ENCODE data around the gene PFDN1. TPM values are rescaled to one million over a fixed set of nuclear protein-coding genes. Genes with fewer than 3 reads are reported as not detected.

The PFDN1 gene
- polyA plus RNA-seq, 1 donor: 57.7 TPM

- no peak for DNase-seq
- no peaks in the 10 kb centered on the region for H3K4me1 ChIP-seq (ENCODE audit: control insufficient read depth, insufficient read depth, low read length)
- H3K27ac ChIP-seq (ENCODE audit: low read length): no peak overlapping the region
- no peaks in the 10 kb centered on the region for H3K9me3 ChIP-seq (ENCODE audit: control insufficient read depth, low read depth, low read length)
- no peaks in the 10 kb centered on the region for H3K27me3 ChIP-seq (ENCODE audit: control insufficient read depth, insufficient read depth, low read length)
- no peaks in the 10 kb centered on the region for H3K36me3 ChIP-seq (ENCODE audit: control insufficient read depth, insufficient read depth, low read length)
- no CpG with 5 or more reads among the region's 5 CpGs for WGBS (ENCODE audit: insufficient coverage, low lambda C conversion rate)
- no peak overlapping the region for H3K4me3 ChIP-seq (ENCODE audit: low read length)
Measured at GRCh38 chr5:140286424-140286823, 16.5 kb downstream of the PFDN1 start.

GRCh38 chr5:140284013-140284412 is 18.9 kb downstream of the PFDN1 start:
- Histone ChIP-seq H3K36me3 (ENCODE audit: control insufficient read depth, insufficient read depth, low read length) (peaks cover 6% of the 10 kb centered on the region), H3K27ac (ENCODE audit: low read length) (no peak overlapping the region), H3K4me1 (ENCODE audit: control insufficient read depth, insufficient read depth, low read length) (no peaks in the 10 kb centered on the region), H3K4me3 (ENCODE audit: low read length) (no peak overlapping the region), H3K27me3 (ENCODE audit: control insufficient read depth, insufficient read depth, low read length) (no peaks in the 10 kb centered on the region), H3K9me3 (ENCODE audit: control insufficient read depth, low read depth, low read length) (no peaks in the 10 kb centered on the region)
- no CpG with 5 or more reads among the region's 3 CpGs for WGBS (ENCODE audit: insufficient coverage, low lambda C conversion rate)
- DNase-seq: no peak

DNA sequence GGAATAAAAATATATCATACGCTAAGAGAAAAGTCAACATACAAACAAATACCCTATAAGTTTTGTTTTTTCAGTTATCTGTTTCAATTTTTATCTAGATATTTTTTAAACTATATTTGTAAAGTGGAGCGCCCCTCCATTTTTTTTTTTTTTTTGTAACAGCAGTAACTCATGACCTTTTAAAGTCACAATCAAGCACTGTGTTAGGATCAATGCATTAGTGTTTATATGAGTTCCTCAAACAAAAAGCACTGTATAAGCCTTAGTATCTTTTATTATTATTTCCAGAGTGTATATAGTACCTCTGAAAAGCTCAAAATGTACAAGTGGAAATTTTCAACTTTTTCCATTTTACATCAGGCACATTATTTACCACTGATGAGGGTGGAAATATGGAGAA is 20.6 kb downstream of the PFDN1 start:
- H3K36me3 ChIP-seq (ENCODE audit: control insufficient read depth, insufficient read depth, low read length): peaks cover 8% of the 10 kb centered on the region
- H3K4me1 ChIP-seq (ENCODE audit: control insufficient read depth, insufficient read depth, low read length): no peaks in the 10 kb centered on the region
- WGBS (ENCODE audit: insufficient coverage, low lambda C conversion rate): 94% methylated on average over 2 of the region's 2 CpGs
- DNase-seq: no peak
- H3K4me3 ChIP-seq (ENCODE audit: low read length): no peak overlapping the region
- H3K27ac ChIP-seq (ENCODE audit: low read length): no peak overlapping the region
- peaks cover 4% of the 10 kb centered on the region for H3K9me3 ChIP-seq (ENCODE audit: control insufficient read depth, low read depth, low read length)
- no peaks in the 10 kb centered on the region for H3K27me3 ChIP-seq (ENCODE audit: control insufficient read depth, insufficient read depth, low read length)

GRCh38 chr5:140275837-140276236 is 27.1 kb downstream of the PFDN1 start:
- H3K9me3 ChIP-seq (ENCODE audit: control insufficient read depth, low read depth, low read length): peaks cover 4% of the 10 kb centered on the region
- H3K27ac ChIP-seq (ENCODE audit: low read length): no peak overlapping the region
- no peaks in the 10 kb centered on the region for H3K4me1 ChIP-seq (ENCODE audit: control insufficient read depth, insufficient read depth, low read length)
- no peak for DNase-seq
- H3K27me3 ChIP-seq (ENCODE audit: control insufficient read depth, insufficient read depth, low read length): no peaks in the 10 kb centered on the region
- peaks cover 13% of the 10 kb centered on the region for H3K36me3 ChIP-seq (ENCODE audit: control insufficient read depth, insufficient read depth, low read length)
- no peak overlapping the region for H3K4me3 ChIP-seq (ENCODE audit: low read length)

DNA sequence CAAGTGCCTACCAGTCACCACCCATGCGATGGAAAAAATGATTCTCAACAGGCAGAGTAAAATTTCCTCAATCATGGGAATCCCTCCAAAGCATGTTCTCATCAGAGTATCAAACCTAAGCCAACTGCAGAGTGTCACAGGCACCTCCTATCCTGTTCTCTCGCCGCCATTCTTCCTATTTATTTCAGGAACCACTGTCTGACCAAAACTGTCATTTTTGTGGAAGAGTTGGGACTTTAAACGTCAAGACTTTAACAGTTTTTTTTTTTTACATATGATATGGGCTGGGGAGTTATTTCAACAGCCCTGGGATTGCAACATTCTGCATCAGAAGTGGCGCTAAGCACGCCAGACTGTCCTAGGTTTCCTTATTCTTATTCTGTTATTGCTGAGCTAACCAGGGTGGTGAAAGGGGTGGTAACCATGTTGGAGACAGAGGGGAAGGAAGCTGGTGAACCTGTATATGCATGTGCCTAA is 29.5 kb downstream of the PFDN1 start:
- Histone ChIP-seq H3K27ac (ENCODE audit: low read length) (no peak overlapping the region), H3K9me3 (ENCODE audit: control insufficient read depth, low read depth, low read length) (peaks cover 4% of the 10 kb centered on the region), H3K4me3 (ENCODE audit: low read length) (no peak overlapping the region), H3K4me1 (ENCODE audit: control insufficient read depth, insufficient read depth, low read length) (peaks cover 5% of the 10 kb centered on the region), H3K27me3 (ENCODE audit: control insufficient read depth, insufficient read depth, low read length) (no peaks in the 10 kb centered on the region), H3K36me3 (ENCODE audit: control insufficient read depth, insufficient read depth, low read length) (peaks cover 7% of the 10 kb centered on the region)
- WGBS (ENCODE audit: insufficient coverage, low lambda C conversion rate): 50% methylated on average over 1 of the region's 6 CpGs
- peak; percentile 31 to 49 for DNase-seq

DNA sequence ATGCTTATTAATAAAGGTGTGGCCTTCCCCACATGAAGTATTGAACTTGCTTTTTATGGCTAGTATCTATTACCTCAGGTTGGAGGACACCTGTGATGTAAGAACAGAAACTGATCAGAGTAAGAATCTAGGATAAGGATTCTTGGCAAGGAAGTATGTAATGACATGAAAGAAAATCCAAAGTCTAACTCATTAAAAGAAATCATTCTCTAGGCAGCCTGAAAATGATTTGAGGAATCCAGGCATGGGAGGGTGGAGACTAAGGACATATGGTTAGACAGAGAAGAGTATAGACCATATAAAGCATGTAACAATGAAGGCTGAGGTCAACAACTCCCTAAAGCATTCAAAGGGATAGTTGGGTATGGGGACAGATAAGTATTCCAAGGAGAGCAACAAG is 32.9 kb downstream of the PFDN1 start:
- H3K27me3 ChIP-seq (ENCODE audit: control insufficient read depth, insufficient read depth, low read length): no peaks in the 10 kb centered on the region
- peak; percentile 69 to 88 for DNase-seq
- H3K36me3 ChIP-seq (ENCODE audit: control insufficient read depth, insufficient read depth, low read length): peaks cover 4% of the 10 kb centered on the region
- no peaks in the 10 kb centered on the region for H3K9me3 ChIP-seq (ENCODE audit: control insufficient read depth, low read depth, low read length)
- H3K4me3 ChIP-seq (ENCODE audit: low read length): no peak overlapping the region
- H3K4me1 ChIP-seq (ENCODE audit: control insufficient read depth, insufficient read depth, low read length): peaks cover 5% of the 10 kb centered on the region
- H3K27ac ChIP-seq (ENCODE audit: low read length): peak overlapping the region; percentile 60

DNA sequence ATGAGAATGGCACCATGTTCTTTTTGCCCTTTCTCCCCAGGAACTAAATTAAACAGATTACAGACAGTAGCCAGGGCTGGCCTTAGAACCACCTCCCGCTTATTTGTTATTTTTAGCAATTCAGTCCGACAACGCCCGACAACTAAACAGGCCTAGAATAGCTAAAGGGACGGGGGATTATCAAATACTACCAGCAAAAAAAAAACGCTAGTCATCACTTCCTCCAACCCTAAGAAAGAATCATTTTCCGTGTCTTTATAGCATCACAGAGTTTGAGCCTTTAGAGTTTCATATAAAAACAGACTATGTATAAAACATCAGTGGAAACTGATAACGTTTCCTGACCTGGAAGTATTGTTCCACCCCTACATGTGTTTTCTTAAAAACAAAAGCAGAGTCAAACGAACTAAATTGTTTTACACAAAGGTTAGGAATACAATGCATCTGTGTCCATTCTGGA is 35.3 kb downstream of the PFDN1 start:
- Histone ChIP-seq H3K27ac (ENCODE audit: low read length) (no peak overlapping the region), H3K36me3 (ENCODE audit: control insufficient read depth, insufficient read depth, low read length) (no peaks in the 10 kb centered on the region), H3K4me3 (ENCODE audit: low read length) (no peak overlapping the region), H3K4me1 (ENCODE audit: control insufficient read depth, insufficient read depth, low read length) (peaks cover 5% of the 10 kb centered on the region), H3K27me3 (ENCODE audit: control insufficient read depth, insufficient read depth, low read length) (no peaks in the 10 kb centered on the region), H3K9me3 (ENCODE audit: control insufficient read depth, low read depth, low read length) (no peaks in the 10 kb centered on the region)
- no peak for DNase-seq
- WGBS (ENCODE audit: insufficient coverage, low lambda C conversion rate): 76% methylated on average over 2 of the region's 9 CpGs

DNA sequence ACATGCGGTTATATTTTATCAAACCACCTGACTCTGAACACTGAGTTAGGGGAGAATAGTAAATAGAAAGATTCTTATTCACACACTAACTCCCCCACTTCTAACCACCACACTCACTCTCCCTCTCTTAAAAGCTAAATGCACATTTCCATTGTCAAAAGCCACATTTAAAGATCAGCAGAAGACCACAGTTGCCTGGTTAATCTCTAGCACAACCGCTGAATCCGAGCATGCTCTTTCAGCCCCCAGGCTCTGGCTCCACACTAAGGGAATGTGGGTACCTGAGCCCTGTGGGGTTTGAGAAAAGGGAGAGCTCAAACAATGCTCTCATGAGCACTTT is 35.7 kb downstream of the PFDN1 start:
- no CpG with 5 or more reads among the region's 3 CpGs for WGBS (ENCODE audit: insufficient coverage, low lambda C conversion rate)
- no peak for DNase-seq
- Histone ChIP-seq H3K36me3 (ENCODE audit: control insufficient read depth, insufficient read depth, low read length) (no peaks in the 10 kb centered on the region), H3K9me3 (ENCODE audit: control insufficient read depth, low read depth, low read length) (no peaks in the 10 kb centered on the region), H3K27ac (ENCODE audit: low read length) (no peak overlapping the region), H3K4me3 (ENCODE audit: low read length) (no peak overlapping the region), H3K4me1 (ENCODE audit: control insufficient read depth, insufficient read depth, low read length) (peaks cover 6% of the 10 kb centered on the region), H3K27me3 (ENCODE audit: control insufficient read depth, insufficient read depth, low read length) (no peaks in the 10 kb centered on the region)

GRCh38 chr5:140266471-140267200 is 36.3 kb downstream of the PFDN1 start:
- Histone ChIP-seq H3K9me3 (ENCODE audit: control insufficient read depth, low read depth, low read length) (no peaks in the 10 kb centered on the region), H3K27me3 (ENCODE audit: control insufficient read depth, insufficient read depth, low read length) (no peaks in the 10 kb centered on the region), H3K4me3 (ENCODE audit: low read length) (no peak overlapping the region), H3K4me1 (ENCODE audit: control insufficient read depth, insufficient read depth, low read length) (peaks cover 12% of the 10 kb centered on the region), H3K27ac (ENCODE audit: low read length) (no peak overlapping the region), H3K36me3 (ENCODE audit: control insufficient read depth, insufficient read depth, low read length) (no peaks in the 10 kb centered on the region)
- DNase-seq: no peak
- WGBS (ENCODE audit: insufficient coverage, low lambda C conversion rate): no CpG with 5 or more reads among the region's 6 CpGs

- WGBS (ENCODE audit: insufficient coverage, low lambda C conversion rate): no CpG with 5 or more reads among the region's 1 CpG
- no peak for DNase-seq
- H3K4me3 ChIP-seq (ENCODE audit: low read length): no peak overlapping the region
- no peak overlapping the region for H3K27ac ChIP-seq (ENCODE audit: low read length)
- H3K4me1 ChIP-seq (ENCODE audit: control insufficient read depth, insufficient read depth, low read length): peaks cover 17% of the 10 kb centered on the region
- H3K27me3 ChIP-seq (ENCODE audit: control insufficient read depth, insufficient read depth, low read length): no peaks in the 10 kb centered on the region
- H3K36me3 ChIP-seq (ENCODE audit: control insufficient read depth, insufficient read depth, low read length): no peaks in the 10 kb centered on the region
- no peaks in the 10 kb centered on the region for H3K9me3 ChIP-seq (ENCODE audit: control insufficient read depth, low read depth, low read length)
Measured at GRCh38 chr5:140265845-140266244, 37.1 kb downstream of the PFDN1 start.

DNA sequence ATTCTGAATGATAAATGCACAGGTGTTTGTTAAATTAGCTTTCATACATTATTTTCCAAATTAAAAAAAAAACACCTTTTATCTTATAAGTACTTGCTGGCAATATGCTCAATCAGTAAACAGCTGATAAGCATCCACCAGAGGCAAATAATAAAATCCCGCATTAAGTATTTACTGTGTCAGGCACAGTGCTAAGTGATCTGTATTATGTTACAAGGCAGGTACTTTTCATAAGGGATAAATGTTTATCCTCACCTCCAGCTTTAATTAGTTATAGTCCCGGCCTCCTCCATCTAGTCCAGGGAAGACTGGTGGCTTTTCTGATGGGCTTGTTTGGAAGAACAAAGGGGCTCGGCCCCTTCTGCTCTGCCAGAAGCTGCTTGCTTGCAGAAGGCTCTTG is 40.1 kb downstream of the PFDN1 start:
- H3K27ac ChIP-seq (ENCODE audit: low read length): no peak overlapping the region
- H3K4me3 ChIP-seq (ENCODE audit: low read length): no peak overlapping the region
- no peaks in the 10 kb centered on the region for H3K36me3 ChIP-seq (ENCODE audit: control insufficient read depth, insufficient read depth, low read length)
- no peaks in the 10 kb centered on the region for H3K27me3 ChIP-seq (ENCODE audit: control insufficient read depth, insufficient read depth, low read length)
- peaks cover 24% of the 10 kb centered on the region for H3K4me1 ChIP-seq (ENCODE audit: control insufficient read depth, insufficient read depth, low read length)
- H3K9me3 ChIP-seq (ENCODE audit: control insufficient read depth, low read depth, low read length): no peaks in the 10 kb centered on the region
- no CpG with 5 or more reads among the region's 3 CpGs for WGBS (ENCODE audit: insufficient coverage, low lambda C conversion rate)
- no peak for DNase-seq
